GM19238 (cell line): ENCODE data around the gene SPACA5.
"Not testable (repeated sequence)": the region's sequence is repeated elsewhere in the genome, so short reads cannot be mapped to it uniquely, and the experiment has no call there.

Source experiments
- DNase-seq: peaks from one replicate; pipeline ENCODE4 v3.0.0; 2011; ENCODE audit warnings: low spot score; ENCODE audit not compliant: insufficient read length

Gene SPACA5

DNA sequence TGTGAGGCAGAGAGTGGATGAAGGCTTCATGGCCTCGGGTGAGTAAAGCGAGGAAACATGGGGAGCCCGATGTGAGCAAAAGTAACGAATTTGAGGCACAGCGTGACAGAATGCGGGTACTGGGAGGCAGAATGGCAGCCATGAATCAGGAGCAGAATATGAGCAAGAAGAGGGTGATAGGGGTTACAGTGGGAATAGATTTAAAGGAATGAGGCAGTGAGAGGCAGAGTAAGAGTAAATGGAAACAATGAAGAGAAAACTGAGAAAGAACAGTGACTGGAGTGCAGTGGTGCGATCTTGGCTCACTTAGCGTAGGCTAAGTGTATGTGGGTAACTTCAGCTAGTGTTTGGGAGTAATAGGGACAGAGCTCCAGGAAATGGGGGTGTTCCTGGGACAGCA, at the start of gene SPACA5:
TSS of gene SPACA5 (plus strand) at position 301 of the 400 bp plus-strand sequence. CDS start 815 bp downstream, outside the sequence.
- DNase-seq, result not testable (repeated sequence)

DNA sequence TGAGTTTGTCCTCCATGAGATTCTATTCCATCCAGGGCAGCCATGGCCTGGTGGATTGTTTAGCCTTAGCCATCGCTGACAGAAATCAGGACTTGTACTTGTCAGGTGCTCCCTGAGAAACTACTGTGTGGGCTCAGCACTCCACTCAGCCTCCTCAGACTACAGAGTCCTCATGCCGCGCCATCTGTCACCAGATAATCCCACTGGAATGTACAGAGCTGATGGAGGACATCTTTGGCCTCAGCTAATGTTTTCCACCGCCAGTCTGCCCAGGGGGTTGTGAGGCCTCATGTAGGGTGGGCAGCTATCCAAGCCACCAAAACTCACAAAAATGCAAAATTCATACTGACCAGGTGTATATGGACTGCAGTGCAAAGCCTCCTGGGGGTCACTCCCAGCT, 48.6 kb upstream of the SPACA5 start:
- not testable (repeated sequence) for DNase-seq

DNA sequence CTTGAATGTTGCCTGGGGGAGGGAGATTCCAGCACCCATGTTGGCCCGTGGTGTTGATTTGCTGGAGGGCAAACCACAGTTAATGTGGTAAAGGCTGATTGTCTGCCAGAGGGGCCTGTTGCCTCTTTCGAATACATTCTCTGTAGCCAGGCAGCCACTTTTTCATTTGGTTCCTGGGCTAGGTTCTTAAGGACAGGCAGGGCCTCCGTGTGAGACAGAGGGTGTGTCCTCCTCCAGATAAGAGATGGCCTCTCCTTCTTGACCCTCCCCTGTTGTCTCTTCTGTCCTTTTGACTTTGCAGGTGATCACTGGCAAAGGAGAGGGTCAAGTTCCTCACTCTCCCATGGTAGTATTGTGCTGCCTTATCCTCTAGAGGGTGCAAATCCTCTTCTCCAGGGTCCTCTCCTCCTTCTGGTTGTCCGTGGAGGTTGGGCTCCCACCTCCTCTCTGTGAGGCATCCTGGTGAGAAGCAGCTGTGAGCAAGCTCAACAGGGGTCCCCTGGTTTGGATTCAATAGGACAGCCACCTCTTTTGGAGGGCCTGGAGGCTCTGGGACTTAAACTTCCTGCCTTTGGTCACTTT, 47.9 kb upstream of the SPACA5 start:
- no peak for DNase-seq

DNA sequence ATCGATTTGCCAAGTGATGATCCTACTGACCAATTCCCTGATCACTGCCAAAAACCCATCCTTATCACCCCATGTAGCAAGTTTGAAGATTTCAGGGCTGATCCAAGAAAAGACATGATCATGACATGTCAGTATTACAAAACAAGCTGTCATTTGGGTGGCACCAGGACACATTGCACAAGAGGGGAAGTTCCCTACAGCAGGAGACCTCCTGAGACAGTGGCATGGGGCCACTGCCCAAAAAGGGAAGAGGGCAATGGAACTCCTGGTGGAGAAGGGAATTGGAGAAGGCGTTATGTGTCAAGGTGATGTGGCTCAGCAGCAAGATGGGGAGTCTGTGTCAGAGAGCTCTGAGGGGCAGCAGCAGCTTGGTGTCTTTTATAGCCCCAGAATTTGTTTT, 46.4 kb upstream of the SPACA5 start:
- DNase-seq, result no peak

DNA sequence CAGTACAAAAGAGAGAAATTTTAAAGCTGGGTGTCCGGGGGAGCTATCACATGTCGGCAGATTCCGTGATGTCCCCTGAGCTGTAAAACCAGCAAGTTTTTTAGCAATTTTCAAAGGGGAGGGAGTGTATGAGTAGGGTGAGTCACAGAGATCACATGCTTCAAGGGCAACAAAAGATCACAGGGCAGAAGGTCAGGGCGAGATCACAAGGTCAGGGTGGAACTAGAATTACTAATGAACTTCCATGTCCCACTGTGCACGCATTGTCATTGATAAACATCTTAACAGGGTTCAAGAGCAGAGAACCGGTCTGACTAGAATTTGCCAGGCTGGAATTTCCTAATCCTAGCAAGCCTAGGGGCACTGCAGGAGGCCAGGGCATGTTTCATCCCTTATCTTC, 45.0 kb upstream of the SPACA5 start:
- not testable (repeated sequence) for DNase-seq

DNA sequence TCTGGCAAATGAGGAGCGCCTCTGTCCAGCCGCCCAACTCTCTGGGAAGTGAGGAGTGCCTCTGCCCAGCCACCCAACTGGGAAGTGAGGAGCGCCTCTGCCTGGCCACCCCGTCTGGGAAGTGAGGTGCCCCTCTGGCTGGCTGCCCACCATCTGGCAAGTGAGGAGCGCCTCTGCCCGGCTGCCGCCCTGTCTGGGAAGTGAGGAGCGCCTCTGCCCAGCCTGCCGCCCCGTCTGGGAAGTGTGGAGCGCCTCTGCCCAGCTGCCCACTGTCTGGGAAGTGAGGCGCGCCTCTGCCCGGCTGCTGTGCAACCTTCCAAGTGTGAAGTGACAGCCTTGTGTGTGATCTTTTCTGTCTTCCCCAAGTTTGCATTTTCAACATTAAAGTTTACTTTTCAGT, 41.3 kb upstream of the SPACA5 start:
- DNase-seq, result not testable (repeated sequence)

DNA sequence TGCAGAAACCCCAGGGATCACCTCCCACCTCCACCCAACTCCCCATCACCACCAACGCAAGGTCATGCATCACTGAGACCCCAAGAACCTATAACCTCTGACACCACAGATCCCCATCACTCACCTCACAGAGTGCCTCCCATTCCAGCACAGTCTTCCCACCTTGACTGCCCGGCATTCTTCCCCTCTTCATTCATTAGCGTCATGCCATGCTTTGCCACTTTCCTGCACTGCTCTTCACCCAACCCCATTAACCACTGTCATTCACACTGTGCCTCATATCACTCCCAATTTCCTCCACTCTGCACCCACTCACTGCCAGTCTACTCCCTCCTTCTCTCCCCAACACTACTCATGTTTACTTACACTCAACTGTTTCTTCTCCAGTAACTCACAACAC, 33.6 kb upstream of the SPACA5 start:
- no peak for DNase-seq

DNA sequence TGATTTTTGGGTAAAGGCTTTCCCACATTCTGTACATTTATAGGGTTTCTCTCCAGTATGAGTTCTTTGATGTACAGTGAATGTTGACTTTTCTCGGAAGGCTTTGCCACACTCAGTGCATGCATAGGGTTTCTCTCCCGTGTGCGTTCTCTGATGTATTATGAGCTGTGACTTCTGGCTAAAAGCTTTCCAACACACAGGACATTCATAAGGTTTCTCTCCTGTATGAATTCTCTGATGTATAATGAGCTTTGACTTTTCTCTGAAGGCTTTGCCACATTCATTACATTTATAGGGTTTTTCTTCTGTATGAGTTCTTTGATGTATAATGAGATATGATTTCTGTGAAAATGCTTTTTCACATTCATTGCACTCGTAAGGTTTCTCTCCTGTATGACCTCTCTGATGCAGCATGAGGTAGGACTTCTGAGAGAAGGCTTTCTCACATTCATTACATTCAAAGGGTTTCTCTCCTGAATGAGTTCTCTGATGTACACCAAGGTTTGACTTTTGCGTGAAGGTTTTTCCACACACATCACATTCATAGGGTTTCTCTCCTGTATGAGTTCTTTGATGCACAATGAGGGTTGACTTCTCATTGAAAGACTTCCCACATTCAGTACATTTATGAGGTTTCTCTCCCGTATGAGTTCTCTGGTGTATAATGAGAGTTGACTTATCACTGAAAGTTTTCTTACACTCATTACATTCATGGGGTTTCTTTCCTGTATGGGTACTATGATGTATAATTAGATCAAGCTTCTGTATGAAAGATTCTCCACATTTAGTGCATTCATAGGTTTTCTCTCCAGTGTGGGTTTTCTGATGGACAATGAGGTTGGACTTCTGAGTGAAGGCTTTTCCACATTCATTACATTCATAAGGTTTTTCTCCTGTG, 30.3 kb upstream of the SPACA5 start:
- no peak for DNase-seq

DNA sequence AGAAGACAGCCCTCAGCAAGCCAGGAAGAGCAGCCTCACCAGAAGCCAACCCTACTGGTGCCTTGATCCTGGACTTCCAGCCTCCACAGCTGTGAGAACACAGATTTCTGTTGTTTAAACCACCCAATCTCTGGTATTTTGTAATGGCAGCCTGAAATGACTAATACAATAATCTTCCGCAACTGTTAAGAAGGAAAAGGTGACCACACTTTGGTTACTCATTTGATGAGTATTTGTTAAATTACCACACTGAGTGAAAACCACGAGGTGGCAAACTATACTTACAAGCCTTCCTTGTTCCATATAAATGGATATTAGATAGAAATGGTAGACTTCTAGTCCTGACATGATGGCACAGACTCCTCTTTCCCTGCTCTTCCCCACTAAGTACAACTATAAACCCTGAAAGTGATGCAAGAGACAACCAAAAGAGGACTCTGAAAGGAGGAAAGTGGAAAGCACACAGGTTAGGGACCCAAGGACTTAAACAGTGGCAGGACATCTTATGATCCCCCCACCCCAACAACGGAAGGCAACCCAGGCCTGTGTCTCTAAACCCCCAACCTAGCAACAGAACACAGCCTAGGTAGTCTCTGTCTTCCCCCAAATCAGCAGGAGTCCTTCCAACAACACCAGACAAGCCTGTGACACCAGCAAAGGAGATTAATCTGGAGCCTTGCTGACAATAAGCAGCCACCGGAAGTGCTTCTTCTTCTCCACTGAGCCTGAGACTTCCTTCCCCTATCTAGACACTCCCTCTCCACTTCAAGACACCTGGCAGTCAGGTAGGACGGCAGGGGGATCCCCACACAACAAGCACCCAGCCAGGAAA, 15.3 kb upstream of the SPACA5 start:
- DNase-seq, result no peak

DNA sequence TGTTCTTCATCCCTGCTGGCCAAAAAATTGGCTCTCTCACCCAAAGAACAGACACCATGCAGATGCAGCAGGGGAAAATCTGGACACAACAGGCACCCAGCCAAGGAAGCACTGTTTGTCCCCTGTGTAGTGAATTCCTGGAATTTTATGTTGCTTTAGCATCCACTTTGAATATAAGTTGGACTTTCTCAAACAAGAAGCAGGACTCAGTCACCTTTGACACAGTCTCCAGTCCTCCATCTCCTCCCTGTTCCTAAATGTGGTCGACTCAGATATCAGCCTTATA, 14.8 kb upstream of the SPACA5 start:
- DNase-seq, result no peak

DNA sequence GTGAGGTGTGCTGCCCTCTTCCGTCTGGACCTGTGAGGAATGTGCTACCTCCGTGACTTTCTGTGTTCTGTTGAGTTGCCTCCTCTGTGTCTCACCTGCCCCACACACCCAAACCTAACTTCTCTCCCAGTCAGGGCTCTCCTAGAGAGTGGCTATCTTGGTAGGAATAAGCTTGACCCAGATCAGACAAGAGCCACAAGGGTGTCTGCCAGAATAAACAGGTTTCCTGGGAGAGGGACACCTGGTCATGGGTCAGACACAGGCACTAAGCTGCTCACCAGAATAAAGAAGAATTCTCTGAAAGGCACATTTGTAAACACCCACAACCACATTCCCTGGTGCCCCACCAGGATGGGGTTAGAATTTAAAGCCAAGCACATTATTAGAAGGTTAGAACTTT, 14.1 kb upstream of the SPACA5 start:
- no peak for DNase-seq

DNA sequence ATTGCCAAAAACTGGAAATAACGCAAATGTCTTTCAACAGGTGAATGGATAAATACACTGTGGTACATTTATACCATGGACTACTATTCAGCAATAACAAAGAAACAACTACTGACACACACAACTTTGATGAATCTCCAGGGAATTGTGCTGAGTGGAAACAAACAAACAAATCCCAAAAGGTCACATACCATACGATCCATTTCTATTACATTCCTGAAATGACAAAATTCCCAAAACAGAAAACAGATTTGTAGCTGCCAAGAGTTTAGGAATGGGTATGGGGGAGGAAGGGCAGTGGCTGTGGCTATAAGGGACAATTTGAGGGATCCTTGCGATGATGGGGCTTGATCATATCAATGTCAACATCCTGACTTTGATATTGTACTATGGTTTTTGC, 5.5 kb upstream of the SPACA5 start:
- no peak for DNase-seq

DNA sequence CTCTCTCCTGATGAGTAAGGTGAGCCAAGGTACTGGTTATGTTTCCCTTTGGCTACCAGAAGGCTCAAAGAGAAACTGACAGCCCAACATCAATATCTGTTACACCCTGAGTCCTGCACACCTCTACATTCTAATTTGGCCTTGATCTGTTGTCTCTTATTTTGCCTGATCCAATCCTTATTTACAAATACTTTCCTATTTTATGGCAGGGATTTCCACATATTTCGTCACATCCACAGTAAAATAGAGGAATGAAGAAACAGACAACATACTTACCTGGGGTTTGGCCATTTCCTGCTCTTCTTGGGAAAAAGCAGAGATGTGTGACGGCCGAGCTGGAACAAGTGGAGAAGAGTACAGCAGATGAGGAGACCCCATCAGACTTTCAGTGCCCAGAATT, 4.5 kb upstream of the SPACA5 start:
- DNase-seq, result no peak

DNA sequence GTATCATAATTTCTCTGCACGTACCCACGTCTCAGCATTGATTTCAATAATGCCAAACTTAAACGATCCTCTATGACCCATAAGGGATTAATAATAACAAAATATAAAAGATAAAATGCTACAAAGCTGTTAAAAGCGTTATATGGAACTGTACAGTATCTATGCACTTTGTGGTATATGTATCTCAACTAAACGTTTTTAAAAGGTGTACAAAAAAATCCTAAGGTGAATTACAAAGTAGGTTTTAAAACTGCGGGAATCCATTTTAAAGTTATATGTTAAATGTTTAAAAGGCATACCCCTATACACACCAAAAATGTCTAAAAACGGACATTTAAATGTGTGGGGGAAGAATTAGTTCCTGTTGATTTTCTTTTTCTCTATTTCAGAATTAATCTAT, 3.9 kb upstream of the SPACA5 start:
- no peak for DNase-seq

DNA sequence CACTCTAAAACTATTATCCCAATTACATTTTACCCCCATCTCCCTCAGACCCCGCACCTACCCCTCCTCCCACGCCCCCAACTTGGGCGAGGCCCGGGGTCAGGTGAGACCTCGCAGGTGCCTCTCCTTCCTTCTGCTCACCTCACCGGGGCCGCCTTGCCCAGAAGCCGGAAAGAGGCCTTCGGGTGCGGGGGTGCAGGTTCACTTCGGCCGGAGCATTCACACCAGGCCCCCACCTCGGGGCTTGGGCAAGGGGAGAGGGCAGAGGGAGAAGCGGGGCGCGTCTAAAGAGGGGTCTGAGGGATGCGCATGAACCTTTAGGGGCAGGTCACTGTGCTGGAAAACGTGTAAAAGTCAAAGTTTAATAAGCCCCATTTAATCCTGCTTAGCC, 3.4 kb upstream of the SPACA5 start:
- no peak for DNase-seq

DNA sequence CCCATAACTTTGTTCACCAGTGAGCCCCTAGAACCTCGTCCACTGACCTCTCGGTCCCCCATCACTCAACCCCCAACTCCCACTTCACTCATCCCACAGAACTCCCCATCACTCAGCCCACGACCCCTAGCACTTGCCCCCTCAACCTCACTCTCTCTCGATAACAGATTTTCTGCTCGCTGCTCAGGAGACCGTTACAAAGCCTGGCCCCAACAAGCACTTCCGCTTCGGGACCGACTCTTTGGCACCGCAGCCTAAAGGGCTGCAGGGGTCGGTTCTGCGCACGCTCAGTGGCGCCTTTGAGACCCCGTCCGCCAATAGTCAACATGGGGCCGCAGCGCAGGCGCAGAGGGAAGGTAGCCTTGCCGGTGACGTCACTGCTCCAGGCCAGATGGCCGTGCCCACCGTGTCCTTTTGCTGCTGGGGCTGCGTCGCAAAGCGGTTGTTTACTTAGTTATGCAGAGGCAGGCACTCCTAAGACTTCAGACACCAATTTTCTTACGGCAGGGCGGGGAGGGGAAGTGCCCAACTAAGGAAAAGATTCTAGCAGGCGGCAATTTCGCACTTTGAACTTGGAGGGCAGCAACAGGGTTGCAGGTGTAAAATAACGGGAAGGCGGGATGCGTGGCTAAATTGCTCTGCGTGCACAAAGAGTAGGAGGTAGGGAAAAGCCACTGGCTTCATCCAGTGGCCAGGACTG, 2.9 kb upstream of the SPACA5 start, which contains the start of gene ZNF182:
TSS of gene ZNF182 (minus strand) at position 232 of the 700 bp plus-strand sequence. CDS start 1,380 bp downstream, outside the sequence.
- DNase-seq, result peak; percentile 88

DNA sequence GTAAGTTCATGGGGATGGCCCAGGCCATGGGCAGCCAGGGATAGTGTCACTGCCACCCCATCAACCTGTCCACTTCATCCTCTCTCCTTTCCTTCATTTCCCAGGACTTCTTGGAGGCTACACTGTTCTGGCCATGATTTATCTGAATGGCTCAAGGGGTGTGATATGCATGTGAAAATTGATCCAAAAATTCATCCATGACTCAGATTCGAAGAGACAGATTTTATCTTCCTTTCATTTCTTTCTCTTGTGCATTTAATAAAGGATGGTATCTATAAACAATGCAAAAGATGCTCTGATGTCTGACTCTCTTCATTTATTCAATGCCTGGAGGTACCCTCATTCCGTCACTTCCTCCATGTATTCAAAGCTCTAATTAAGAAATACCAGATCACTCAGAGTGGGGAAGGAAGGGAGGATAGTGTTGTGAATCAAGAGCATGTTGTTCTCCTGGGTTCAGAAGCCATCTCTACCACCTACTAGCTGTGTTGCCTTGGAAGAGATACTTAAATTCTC, 2.7 kb downstream of the SPACA5 start:
- DNase-seq, result not testable (repeated sequence)

DNA sequence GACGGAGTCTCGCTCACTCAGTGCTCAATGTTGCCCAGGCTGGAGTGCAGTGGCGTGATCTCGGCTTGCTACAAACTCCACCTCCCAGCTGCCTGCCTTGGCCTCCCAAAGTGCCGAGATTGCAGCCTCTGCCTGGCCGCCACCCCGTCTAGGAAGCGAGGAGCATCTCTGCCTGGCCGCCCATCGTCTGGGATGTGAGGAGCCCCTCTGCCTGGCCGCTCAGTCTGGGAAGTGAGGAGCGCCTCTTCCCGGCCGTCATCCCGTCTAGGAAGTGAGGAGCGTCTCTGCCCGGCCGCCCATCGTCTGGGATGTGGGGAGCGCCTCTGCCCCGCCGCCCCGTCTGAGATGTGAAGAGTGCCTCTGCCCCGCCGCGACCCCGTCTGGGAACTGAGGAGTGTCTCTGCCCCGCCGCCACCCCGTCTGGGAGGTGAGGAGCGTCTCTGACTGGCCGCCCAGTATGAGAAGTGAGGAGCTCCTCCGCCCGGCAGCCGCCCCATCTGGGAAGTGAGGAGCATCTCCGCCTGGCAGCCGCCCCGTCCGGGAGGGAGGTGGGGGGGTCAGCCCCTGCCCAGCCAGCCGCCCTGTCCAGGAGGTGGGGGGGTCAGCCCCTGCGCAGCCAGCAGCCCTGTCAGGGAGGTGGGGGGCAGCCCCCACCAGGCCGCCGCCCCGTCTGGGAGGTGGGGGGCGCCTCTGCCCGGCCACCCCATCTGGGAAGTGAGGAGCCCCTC, 10.0 kb downstream of the SPACA5 start:
- DNase-seq, result not testable (repeated sequence)

DNA sequence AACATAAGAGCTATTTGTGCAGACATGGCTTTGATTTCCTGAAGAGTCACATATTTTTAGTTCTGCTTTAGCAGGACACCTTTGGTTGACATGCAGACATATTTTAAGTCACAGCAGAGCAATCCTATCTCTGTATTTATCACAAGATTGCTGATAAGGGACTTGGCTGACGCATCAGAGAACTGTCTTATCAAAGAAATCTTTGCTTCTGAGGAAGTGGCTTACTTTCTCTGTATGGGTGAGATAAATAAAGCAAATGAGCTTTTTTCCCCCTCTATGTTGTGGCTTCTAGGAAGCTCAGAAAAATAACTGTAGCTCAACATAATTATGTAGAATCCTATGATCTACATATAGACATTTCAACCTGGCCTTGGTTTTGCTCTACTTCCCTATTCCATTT, 13.1 kb downstream of the SPACA5 start:
- DNase-seq, result not testable (repeated sequence)

DNA sequence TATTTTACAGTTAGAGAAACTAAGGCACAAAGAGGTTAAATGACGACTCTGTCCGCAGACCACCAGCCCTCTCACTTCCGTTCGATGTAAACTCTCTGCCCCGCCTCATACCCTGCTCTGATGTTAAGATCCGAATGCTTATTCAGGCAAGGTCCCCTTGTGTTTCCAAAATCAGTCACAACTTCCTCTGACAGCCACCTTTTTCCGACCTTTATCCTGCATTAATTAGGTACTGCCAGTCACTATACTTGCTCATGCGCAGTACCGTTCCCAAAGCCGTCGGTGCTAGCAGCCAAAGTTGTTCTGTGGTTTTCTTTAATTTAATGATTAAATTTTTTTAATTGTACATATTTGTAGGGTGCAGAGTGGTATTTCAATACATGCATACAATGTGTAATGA, 13.7 kb downstream of the SPACA5 start:
- DNase-seq, result not testable (repeated sequence)
